ENCODE measurements around the gene ERBB4. TPM values are rescaled to one million over a fixed set of nuclear protein-coding genes. Genes with fewer than 3 reads are reported as not detected.

The ERBB4 gene
- not detected in 2 replicates for total RNA-seq

DNA sequence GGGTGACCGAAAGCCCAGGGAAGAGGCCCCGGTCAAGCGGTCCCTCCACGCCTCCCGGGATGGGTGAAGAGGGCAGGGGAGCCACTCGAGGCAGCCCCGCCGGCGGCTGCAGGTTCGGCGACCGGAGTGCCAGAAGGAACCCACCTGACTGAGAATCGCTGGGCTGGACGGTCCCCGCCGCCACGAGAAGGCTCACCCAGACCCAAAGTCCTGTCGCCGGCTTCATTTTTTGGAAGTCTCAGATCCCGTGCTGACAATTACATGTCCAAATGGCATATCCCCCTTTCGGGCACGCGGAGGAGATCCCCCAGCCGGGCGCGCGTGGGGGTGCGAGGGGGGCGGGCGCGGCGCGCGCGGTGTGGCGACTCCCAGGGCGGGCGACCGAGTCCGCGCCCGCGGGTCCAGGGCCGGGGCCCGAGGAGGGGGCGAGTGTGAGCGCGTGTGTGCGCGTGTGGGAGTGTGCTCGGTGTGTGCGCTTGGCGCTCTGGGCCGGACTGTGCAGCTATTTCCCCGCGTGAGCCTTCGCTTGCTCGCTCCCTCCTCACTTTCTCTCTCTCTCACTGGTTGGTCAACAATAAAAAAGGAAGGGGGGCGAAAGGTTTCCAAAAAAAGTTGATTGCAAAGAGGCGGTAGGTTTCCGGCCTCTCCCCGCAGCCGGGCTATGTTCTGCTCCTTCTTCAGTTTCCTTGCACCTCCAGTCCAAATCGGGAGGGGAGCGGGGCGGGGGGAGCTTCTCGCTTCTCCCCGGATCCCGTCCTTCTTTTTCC is at the start of gene ERBB4:
TSS of gene ERBB4 (minus strand) at position 498 of the 767 bp plus-strand sequence. CDS start at position 226, 272 bp downstream.

Measured in pericardium fibroblast (primary cell).